ENCODE data around the gene SMIM8.

DNA sequence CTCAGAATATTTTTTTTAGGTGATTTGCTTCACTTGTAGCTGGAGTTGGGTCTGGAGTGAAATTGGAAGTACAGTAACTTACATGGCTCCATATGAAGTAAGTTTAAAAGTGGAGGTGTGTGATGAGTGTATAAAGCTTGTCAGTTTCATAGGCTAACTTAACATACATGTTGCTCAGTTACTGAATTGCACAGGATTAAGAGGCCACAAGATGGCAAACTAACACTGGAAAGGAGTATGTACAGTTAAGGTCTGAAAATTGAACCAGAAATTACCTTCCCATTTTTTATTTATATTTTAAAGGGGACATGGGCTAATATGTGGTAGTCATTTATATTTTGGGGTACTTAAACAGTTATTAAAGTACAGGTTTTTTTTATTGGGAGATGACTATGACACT lies 45.3 kb upstream of the SMIM8 start:
- TF ChIP-seq, protein P1, sequence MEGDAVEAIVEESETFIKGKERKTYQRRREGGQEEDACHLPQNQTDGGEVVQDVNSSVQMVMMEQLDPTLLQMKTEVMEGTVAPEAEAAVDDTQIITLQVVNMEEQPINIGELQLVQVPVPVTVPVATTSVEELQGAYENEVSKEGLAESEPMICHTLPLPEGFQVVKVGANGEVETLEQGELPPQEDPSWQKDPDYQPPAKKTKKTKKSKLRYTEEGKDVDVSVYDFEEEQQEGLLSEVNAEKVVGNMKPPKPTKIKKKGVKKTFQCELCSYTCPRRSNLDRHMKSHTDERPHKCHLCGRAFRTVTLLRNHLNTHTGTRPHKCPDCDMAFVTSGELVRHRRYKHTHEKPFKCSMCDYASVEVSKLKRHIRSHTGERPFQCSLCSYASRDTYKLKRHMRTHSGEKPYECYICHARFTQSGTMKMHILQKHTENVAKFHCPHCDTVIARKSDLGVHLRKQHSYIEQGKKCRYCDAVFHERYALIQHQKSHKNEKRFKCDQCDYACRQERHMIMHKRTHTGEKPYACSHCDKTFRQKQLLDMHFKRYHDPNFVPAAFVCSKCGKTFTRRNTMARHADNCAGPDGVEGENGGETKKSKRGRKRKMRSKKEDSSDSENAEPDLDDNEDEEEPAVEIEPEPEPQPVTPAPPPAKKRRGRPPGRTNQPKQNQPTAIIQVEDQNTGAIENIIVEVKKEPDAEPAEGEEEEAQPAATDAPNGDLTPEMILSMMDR (IDR thresholded peaks at IDR 0.05; ENCODE audit: insufficient read depth, low read length) = no peak
- no peak for TF ChIP-seq GABPA (IDR thresholded peaks at IDR 0.05; ENCODE audit: low read depth)
- TF ChIP-seq, protein P2, sequence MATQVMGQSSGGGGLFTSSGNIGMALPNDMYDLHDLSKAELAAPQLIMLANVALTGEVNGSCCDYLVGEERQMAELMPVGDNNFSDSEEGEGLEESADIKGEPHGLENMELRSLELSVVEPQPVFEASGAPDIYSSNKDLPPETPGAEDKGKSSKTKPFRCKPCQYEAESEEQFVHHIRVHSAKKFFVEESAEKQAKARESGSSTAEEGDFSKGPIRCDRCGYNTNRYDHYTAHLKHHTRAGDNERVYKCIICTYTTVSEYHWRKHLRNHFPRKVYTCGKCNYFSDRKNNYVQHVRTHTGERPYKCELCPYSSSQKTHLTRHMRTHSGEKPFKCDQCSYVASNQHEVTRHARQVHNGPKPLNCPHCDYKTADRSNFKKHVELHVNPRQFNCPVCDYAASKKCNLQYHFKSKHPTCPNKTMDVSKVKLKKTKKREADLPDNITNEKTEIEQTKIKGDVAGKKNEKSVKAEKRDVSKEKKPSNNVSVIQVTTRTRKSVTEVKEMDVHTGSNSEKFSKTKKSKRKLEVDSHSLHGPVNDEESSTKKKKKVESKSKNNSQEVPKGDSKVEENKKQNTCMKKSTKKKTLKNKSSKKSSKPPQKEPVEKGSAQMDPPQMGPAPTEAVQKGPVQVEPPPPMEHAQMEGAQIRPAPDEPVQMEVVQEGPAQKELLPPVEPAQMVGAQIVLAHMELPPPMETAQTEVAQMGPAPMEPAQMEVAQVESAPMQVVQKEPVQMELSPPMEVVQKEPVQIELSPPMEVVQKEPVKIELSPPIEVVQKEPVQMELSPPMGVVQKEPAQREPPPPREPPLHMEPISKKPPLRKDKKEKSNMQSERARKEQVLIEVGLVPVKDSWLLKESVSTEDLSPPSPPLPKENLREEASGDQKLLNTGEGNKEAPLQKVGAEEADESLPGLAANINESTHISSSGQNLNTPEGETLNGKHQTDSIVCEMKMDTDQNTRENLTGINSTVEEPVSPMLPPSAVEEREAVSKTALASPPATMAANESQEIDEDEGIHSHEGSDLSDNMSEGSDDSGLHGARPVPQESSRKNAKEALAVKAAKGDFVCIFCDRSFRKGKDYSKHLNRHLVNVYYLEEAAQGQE (IDR thresholded peaks at IDR 0.05; ENCODE audit: insufficient replicate concordance, low read depth) = no peak
